ENCODE data around the gene MGAT5.

DNA sequence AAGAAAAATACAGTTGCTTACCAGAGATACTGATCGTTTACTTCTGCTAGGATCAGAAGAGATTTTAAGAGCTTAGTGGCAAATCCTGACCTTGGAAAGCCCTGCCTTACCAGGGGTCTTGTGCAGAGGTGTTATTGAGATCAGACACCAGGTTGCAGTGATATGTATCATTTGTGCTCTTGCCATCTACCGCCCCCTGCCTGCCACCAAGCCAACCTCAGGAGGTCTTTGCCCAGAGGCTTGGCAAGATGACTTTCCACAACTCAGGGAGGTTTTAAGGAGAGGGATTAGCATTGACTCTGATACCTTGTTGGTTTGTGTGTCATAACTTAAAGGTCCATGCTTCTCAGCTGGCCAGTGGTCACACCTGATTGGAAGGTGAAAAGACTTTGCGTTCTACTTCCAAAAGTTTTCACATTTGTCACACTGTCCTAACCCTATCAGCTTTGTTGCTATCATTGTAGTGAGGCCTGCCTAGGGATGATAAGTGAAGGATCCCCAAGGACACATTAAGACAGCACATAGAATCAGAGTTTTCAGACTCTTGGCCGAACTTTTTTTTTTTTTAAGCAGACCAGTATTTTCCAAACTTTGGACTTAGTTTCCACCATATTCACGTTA, 46.2 kb upstream of the MGAT5 start:
- no peak for TF ChIP-seq EZH2phosphoT487 (IDR thresholded peaks at IDR 0.05; ENCODE audit: borderline replicate concordance, low read depth, low read length)
- TF ChIP-seq, protein P1, sequence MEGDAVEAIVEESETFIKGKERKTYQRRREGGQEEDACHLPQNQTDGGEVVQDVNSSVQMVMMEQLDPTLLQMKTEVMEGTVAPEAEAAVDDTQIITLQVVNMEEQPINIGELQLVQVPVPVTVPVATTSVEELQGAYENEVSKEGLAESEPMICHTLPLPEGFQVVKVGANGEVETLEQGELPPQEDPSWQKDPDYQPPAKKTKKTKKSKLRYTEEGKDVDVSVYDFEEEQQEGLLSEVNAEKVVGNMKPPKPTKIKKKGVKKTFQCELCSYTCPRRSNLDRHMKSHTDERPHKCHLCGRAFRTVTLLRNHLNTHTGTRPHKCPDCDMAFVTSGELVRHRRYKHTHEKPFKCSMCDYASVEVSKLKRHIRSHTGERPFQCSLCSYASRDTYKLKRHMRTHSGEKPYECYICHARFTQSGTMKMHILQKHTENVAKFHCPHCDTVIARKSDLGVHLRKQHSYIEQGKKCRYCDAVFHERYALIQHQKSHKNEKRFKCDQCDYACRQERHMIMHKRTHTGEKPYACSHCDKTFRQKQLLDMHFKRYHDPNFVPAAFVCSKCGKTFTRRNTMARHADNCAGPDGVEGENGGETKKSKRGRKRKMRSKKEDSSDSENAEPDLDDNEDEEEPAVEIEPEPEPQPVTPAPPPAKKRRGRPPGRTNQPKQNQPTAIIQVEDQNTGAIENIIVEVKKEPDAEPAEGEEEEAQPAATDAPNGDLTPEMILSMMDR (conservative IDR thresholded peaks at IDR 0.05; ENCODE audit: low read length): peak; percentile 85
